Peyer's patch (tissue), 4 donors: Measurements from ENCODE around the gene KIF26B.

Experiments
- POLR2A ChIP-seq, 2 donors: fragments of 450-650 bp; IDR thresholded peaks; one replicate each; pipeline ENCODE4 v1.5.1; 2017; ENCODE audit warnings: antibody characterized with exemption in 2 of 2, mild to moderate bottlenecking in 2 of 2, moderate library complexity in 2 of 2
- TF ChIP-seq, protein P1 (sequence below), 6 experiments: fragments of 450-650 bp in 4 of 6; fragments of 200-600 bp in 2 of 6; sonication (generic) in 1 of 6; IDR thresholded peaks; one replicate each; pipeline ENCODE4 v1.5.1; 2017 to 2019; ENCODE audit warnings: antibody characterized with exemption in 6 of 6, mild to moderate bottlenecking in 3 of 6, moderate library complexity in 1 of 6

DNA sequence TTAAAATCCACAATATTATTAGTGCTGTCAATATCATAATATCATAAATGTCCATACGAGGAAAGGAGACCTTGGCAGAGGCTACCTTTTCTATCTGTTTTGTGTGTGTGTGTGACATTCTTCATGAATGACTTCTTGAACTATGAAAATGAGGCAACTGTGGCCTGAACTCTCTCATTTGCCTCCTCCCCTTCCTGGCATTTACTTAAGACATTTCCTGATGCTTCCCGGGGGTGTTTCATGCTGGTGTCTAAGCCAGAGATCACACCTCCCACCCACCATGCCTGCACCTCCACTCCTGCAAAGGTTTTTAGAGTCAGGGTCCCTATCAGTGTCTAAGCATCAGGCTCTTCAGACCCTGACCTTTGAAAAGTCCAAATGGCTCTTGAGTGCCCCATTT, 420.9 kb downstream of the KIF26B start:
- TF ChIP-seq POLR2A (IDR thresholded peaks at IDR 0.05): no peak
- TF ChIP-seq, protein P1, sequence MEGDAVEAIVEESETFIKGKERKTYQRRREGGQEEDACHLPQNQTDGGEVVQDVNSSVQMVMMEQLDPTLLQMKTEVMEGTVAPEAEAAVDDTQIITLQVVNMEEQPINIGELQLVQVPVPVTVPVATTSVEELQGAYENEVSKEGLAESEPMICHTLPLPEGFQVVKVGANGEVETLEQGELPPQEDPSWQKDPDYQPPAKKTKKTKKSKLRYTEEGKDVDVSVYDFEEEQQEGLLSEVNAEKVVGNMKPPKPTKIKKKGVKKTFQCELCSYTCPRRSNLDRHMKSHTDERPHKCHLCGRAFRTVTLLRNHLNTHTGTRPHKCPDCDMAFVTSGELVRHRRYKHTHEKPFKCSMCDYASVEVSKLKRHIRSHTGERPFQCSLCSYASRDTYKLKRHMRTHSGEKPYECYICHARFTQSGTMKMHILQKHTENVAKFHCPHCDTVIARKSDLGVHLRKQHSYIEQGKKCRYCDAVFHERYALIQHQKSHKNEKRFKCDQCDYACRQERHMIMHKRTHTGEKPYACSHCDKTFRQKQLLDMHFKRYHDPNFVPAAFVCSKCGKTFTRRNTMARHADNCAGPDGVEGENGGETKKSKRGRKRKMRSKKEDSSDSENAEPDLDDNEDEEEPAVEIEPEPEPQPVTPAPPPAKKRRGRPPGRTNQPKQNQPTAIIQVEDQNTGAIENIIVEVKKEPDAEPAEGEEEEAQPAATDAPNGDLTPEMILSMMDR (IDR thresholded peaks at IDR 0.05): no peak
